SK-N-SH treated with all-trans-retinoic acid at 6 μM for 48 hours (cell line): Measurements from ENCODE around the gene ARID5B.

Experiments used
- ATAC-seq: fragments of 200-7000 bp; cut with Tn5 transposase; 3 replicates; pipeline ENCODE4 v1.9.1; 2020; ENCODE audit warnings: mild to moderate bottlenecking, moderate library complexity
- ARNTL ChIP-seq: fragments of 450-650 bp; formaldehyde crosslinking; IDR thresholded peaks from 2 replicates; pipeline ENCODE4 v1.5.0; 2020; ENCODE audit warnings: low read depth, mild to moderate bottlenecking, moderate library complexity, borderline replicate concordance
- BACH2 ChIP-seq: fragments of 250-450 bp; sonication (Bioruptor Pico); IDR thresholded peaks from 2 replicates; pipeline ENCODE4 v1.9.0; 2021; ENCODE audit warnings: mild to moderate bottlenecking, borderline replicate concordance
- ESRRG ChIP-seq: fragments of 250-450 bp; sonication (Bioruptor Pico); IDR thresholded peaks from 2 replicates; pipeline ENCODE4 v1.6.1; 2021; ENCODE audit warnings: mild to moderate bottlenecking
- ISL1 ChIP-seq: fragments of 250-450 bp; sonication (Bioruptor Pico); IDR thresholded peaks from 2 replicates; pipeline ENCODE4 v2.1.2; 2022; ENCODE audit warnings: mild to moderate bottlenecking, moderate library complexity
- OSR1 ChIP-seq: fragments of 250-450 bp; sonication (Bioruptor Pico); IDR thresholded peaks from 2 replicates; pipeline ENCODE4 v1.8.0; 2022; ENCODE audit warnings: moderate library complexity, mild to moderate bottlenecking, inconsistent platforms
- PPARA ChIP-seq: fragments of 250-450 bp; sonication (Bioruptor Pico); IDR thresholded peaks from 2 replicates; pipeline ENCODE4 v1.5.0; 2020; ENCODE audit warnings: mild to moderate bottlenecking, borderline replicate concordance
- RARB ChIP-seq: fragments of 250-450 bp; sonication (Bioruptor Pico); IDR thresholded peaks from 2 replicates; pipeline ENCODE4 v1.8.0; 2021; ENCODE audit warnings: mild to moderate bottlenecking, moderate library complexity
- SNAI2 ChIP-seq: fragments of 250-450 bp; sonication (Bioruptor Pico); IDR thresholded peaks from 2 replicates; pipeline ENCODE4 v1.5.0; 2020; ENCODE audit warnings: mild to moderate bottlenecking, moderate library complexity
- TOX ChIP-seq: fragments of 250-450 bp; sonication (Bioruptor Pico); IDR thresholded peaks from 2 replicates; pipeline ENCODE4 v1.8.0; 2021; ENCODE audit warnings: mild to moderate bottlenecking, moderate library complexity, borderline replicate concordance
- ZC3H10 ChIP-seq: fragments of 250-450 bp; sonication (Bioruptor Pico); IDR thresholded peaks from 2 replicates; pipeline ENCODE4 v1.5.1; 2021; ENCODE audit warnings: mild to moderate bottlenecking, moderate library complexity
- ZFP3 ChIP-seq: fragments of 250-450 bp; sonication (Bioruptor Pico); IDR thresholded peaks from 2 replicates; pipeline ENCODE4 v1.5.0; 2020; ENCODE audit warnings: mild to moderate bottlenecking, moderate library complexity
- ZNF565 ChIP-seq: fragments of 450-650 bp; formaldehyde crosslinking; conservative IDR thresholded peaks from 2 replicates; pipeline ENCODE4 v1.5.0; 2020; ENCODE audit warnings: low read depth, mild to moderate bottlenecking, moderate library complexity
- ZNF8 ChIP-seq: fragments of 450-650 bp; formaldehyde crosslinking; IDR thresholded peaks from 2 replicates; pipeline ENCODE4 v1.5.0; 2020; ENCODE audit warnings: mild to moderate bottlenecking, moderate library complexity
- TF ChIP-seq, protein P1 (sequence below): fragments of 250-450 bp; sonication (Bioruptor Pico); IDR thresholded peaks from 2 replicates; pipeline ENCODE4 v1.5.0; 2020; ENCODE audit warnings: mild to moderate bottlenecking, moderate library complexity
- TF ChIP-seq, protein P2 (sequence below): fragments of 250-450 bp; sonication (Bioruptor Pico); IDR thresholded peaks from 2 replicates; pipeline ENCODE4 v1.8.0; 2021; ENCODE audit warnings: low read depth, mild to moderate bottlenecking, moderate library complexity, borderline replicate concordance
- TF ChIP-seq, protein P3 (sequence below): fragments of 250-450 bp; sonication (Bioruptor Pico); IDR thresholded peaks from 2 replicates; pipeline ENCODE4 v1.5.1; 2021; ENCODE audit warnings: mild to moderate bottlenecking, moderate library complexity
- TF ChIP-seq, protein P4 (sequence below): fragments of 250-450 bp; sonication (Bioruptor Pico); IDR thresholded peaks from 2 replicates; pipeline ENCODE4 v1.5.1; 2020; ENCODE audit warnings: low read depth, mild to moderate bottlenecking, moderate library complexity
- TF ChIP-seq, protein P5 (sequence below): fragments of 250-450 bp; sonication (Bioruptor Pico); IDR thresholded peaks from 2 replicates; pipeline ENCODE4 v1.8.0; 2020; ENCODE audit warnings: mild to moderate bottlenecking, moderate library complexity, borderline replicate concordance

The ARID5B gene

DNA sequence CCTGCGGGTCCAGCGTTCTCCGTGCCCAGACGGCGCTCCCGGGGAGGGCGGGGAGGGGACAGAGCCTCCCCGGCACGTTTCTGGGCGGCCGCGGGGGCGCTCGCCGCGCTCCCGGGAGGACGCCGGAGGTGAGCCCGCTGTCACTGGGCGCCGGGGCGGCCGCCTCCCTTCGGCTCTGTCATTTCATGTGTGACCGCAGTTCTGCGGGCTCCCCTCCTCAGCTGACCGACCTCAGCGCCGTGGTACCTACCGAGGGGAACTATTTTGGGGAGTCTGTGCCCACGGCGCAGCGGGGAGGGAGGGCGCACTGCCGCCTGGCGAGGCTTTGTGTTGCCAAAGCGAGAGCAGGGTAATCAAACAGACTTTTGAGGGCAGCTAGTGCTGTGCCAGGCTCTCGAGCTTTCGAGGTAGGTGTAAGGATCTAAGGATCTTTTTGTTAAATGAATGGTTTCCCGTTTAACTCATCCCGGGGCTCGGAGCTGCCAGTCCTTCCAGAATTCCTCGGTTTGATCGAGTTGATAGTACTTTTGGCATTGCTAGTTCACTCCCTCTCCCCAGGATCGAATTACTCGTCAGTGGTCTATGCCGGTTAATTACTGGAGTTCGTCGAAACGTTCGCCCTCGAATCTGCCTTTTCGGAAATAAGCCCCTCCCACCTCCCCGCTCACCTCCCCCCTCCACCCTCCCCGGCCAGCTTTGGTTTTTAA, 1.9 kb downstream of the ARID5B start:
- peak; percentile 38 for ATAC-seq
- no peak for TF ChIP-seq ZNF8 (CRISPR knock-in tag)
- no peak for TF ChIP-seq SNAI2 (CRISPR knock-in tag)

DNA sequence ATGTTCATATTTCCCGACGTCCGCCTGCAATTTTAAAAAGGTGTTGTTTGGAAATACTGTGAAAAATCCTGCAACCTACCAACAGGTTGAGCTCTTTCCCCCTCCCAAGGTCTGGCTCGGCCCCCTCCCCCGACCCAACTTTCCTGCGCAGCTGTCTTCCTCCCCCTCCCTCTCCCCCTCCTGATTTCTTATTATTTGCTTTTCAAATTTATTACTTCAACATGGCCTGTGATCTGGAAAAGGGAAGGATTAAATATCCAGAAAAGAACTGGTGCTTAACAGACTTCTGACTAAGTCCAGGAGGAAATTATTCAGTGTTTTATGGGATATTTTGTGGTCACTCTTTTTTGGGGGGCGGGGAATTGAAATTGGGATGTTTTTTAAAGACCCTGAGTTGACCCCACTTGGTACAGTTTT, 2.4 kb downstream of the ARID5B start:
- TF ChIP-seq ZFP3 (CRISPR knock-in tag) (no peak), RARB (CRISPR knock-in tag) (no peak), PPARA (CRISPR knock-in tag) (no peak), ISL1 (CRISPR knock-in tag) (no peak), ESRRG (no peak), ARNTL (no peak), ZNF565 (CRISPR knock-in tag) (no peak), OSR1 (CRISPR knock-in tag) (no peak)
- TF ChIP-seq, protein P1, sequence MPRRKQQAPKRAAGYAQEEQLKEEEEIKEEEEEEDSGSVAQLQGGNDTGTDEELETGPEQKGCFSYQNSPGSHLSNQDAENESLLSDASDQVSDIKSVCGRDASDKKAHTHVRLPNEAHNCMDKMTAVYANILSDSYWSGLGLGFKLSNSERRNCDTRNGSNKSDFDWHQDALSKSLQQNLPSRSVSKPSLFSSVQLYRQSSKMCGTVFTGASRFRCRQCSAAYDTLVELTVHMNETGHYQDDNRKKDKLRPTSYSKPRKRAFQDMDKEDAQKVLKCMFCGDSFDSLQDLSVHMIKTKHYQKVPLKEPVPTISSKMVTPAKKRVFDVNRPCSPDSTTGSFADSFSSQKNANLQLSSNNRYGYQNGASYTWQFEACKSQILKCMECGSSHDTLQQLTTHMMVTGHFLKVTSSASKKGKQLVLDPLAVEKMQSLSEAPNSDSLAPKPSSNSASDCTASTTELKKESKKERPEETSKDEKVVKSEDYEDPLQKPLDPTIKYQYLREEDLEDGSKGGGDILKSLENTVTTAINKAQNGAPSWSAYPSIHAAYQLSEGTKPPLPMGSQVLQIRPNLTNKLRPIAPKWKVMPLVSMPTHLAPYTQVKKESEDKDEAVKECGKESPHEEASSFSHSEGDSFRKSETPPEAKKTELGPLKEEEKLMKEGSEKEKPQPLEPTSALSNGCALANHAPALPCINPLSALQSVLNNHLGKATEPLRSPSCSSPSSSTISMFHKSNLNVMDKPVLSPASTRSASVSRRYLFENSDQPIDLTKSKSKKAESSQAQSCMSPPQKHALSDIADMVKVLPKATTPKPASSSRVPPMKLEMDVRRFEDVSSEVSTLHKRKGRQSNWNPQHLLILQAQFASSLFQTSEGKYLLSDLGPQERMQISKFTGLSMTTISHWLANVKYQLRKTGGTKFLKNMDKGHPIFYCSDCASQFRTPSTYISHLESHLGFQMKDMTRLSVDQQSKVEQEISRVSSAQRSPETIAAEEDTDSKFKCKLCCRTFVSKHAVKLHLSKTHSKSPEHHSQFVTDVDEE (CRISPR knock-in tag): no peak
- TF ChIP-seq, protein P2, sequence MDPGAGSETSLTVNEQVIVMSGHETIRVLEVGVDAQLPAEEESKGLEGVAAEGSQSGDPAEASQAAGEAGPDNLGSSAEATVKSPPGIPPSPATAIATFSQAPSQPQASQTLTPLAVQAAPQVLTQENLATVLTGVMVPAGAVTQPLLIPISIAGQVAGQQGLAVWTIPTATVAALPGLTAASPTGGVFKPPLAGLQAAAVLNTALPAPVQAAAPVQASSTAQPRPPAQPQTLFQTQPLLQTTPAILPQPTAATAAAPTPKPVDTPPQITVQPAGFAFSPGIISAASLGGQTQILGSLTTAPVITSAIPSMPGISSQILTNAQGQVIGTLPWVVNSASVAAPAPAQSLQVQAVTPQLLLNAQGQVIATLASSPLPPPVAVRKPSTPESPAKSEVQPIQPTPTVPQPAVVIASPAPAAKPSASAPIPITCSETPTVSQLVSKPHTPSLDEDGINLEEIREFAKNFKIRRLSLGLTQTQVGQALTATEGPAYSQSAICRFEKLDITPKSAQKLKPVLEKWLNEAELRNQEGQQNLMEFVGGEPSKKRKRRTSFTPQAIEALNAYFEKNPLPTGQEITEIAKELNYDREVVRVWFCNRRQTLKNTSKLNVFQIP (CRISPR knock-in tag): no peak
- TF ChIP-seq, protein P3, sequence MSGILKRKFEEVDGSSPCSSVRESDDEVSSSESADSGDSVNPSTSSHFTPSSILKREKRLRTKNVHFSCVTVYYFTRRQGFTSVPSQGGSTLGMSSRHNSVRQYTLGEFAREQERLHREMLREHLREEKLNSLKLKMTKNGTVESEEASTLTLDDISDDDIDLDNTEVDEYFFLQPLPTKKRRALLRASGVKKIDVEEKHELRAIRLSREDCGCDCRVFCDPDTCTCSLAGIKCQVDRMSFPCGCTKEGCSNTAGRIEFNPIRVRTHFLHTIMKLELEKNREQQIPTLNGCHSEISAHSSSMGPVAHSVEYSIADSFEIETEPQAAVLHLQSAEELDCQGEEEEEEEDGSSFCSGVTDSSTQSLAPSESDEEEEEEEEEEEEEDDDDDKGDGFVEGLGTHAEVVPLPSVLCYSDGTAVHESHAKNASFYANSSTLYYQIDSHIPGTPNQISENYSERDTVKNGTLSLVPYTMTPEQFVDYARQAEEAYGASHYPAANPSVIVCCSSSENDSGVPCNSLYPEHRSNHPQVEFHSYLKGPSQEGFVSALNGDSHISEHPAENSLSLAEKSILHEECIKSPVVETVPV (CRISPR knock-in tag): no peak
- ATAC-seq: no peak

DNA sequence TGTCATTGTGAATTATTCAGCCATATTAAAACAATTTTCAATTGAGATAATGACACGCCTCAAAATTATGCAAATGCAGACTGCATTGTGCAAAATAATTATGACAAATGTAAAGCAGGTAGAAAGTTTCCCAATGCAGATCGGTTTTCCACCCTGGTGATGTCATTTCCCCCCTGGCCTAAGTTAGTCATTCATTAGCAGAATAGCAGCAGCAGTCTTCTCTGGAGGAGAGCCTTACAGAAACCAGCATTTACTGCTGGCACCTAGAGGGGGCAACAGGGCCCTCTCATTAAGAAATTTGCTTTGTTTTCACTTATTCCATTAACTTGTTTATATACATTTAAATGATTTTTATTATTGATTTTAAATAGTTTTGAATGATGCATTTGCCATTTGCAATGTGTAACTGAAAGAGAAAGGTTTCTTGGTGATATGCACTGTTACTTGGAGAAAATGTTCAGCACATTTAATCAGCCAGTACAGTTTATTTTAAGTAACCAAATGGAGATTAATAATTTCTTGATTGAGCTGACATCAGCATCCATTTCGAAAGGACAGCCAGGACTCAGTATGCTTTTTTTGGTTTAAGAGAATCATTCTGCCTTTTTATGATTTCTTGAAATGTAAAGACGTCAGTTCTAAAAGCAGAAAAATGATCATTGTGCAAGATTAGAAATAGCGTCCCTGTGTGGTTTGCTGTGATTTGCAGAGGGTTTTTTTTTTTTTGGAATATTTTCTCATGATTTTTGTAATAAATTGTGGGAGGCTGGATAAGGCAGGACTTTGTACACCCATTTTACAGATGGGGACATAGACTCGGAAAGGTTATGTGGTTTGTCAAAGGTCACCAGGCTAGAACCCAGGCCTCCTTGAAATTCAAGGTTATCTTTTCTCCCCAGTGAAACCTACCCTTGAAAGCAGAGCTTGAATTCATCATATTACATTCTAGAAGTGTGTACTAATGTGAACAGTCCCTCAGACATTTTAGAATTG, 3.5 kb downstream of the ARID5B start:
- ATAC-seq: peak; percentile 44
- TF ChIP-seq ISL1 (CRISPR knock-in tag) (peak; percentile 16; the same call in 1 of the 2 replicates), PPARA (CRISPR knock-in tag) (no peak)

DNA sequence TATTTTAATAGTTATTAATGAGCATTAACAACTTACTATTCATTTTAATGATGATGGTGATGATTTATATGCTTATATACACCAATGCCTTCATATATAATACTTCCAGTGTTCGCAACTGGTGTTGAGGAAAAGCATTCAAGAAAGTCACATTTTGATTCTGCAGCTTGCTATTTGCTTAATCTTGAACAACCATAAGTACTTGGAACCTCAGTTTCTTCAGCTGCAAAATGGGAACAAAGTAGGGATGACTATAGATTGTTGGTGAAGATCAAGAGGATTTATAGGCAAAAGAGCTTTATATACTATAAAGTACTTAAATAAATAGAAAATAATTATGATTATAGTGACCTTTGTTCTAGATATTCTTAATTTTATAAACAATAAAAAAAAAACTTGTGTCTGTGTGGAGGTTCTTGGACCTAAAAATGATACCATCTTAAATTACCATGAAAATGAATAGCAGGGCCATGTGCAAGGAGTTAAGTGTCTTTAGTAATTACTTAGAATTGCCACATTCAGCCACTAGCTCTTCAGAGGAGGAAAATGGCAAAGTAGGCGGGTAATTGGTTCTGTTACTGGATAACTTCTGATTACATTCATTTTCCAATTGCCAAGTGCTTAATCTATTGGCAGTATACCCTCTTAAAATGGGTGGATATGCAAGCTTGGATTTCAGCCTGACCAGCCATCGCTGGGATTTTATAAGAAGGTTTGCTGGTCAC, 4.5 kb downstream of the ARID5B start:
- ATAC-seq: no peak
- TF ChIP-seq, protein P4, sequence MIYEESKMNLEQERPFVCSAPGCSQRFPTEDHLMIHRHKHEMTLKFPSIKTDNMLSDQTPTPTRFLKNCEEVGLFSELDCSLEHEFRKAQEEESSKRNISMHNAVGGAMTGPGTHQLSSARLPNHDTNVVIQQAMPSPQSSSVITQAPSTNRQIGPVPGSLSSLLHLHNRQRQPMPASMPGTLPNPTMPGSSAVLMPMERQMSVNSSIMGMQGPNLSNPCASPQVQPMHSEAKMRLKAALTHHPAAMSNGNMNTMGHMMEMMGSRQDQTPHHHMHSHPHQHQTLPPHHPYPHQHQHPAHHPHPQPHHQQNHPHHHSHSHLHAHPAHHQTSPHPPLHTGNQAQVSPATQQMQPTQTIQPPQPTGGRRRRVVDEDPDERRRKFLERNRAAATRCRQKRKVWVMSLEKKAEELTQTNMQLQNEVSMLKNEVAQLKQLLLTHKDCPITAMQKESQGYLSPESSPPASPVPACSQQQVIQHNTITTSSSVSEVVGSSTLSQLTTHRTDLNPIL (CRISPR knock-in tag): no peak
- no peak for TF ChIP-seq BACH2 (CRISPR knock-in tag)
- no peak for TF ChIP-seq ZC3H10 (CRISPR knock-in tag)
- TF ChIP-seq, protein P5, sequence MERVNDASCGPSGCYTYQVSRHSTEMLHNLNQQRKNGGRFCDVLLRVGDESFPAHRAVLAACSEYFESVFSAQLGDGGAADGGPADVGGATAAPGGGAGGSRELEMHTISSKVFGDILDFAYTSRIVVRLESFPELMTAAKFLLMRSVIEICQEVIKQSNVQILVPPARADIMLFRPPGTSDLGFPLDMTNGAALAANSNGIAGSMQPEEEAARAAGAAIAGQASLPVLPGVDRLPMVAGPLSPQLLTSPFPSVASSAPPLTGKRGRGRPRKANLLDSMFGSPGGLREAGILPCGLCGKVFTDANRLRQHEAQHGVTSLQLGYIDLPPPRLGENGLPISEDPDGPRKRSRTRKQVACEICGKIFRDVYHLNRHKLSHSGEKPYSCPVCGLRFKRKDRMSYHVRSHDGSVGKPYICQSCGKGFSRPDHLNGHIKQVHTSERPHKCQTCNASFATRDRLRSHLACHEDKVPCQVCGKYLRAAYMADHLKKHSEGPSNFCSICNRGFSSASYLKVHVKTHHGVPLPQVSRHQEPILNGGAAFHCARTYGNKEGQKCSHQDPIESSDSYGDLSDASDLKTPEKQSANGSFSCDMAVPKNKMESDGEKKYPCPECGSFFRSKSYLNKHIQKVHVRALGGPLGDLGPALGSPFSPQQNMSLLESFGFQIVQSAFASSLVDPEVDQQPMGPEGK (CRISPR knock-in tag): no peak
- TF ChIP-seq ZNF8 (CRISPR knock-in tag): no peak
- TF ChIP-seq, protein P2 (CRISPR knock-in tag): no peak
- TF ChIP-seq, protein P1 (CRISPR knock-in tag): no peak
- no peak for TF ChIP-seq TOX (CRISPR knock-in tag)
